Tibial nerve (tissue), 3 donors: Measurements from ENCODE around the gene SMCR8.

Experiments used
- EP300 ChIP-seq, 2 donors: sonication (generic); formaldehyde crosslinking; IDR thresholded peaks; one replicate each; pipeline ENCODE4 v1.6.1; 2017; ENCODE audit warnings: antibody characterized with exemption in 2 of 2, mild to moderate bottlenecking in 1 of 2
- POLR2A ChIP-seq, 2 donors: fragments of 450-650 bp; IDR thresholded peaks; one replicate each; pipeline ENCODE4 v1.6.1; 2017; ENCODE audit warnings: antibody characterized with exemption in 2 of 2, mild to moderate bottlenecking in 2 of 2, moderate library complexity in 2 of 2

- TF ChIP-seq EP300 (IDR thresholded peaks at IDR 0.05) (no peak), POLR2A (IDR thresholded peaks at IDR 0.05) (no peak)
These were observed 6.2 kb downstream of the SMCR8 start for GRCh38 chr17:18321309-18321708.
